NOMO-1 (cell line): ENCODE data around the gene ADCY10.
"Not testable (repeated sequence)": the region's sequence is repeated elsewhere in the genome, so short reads cannot be mapped to it uniquely, and the experiment has no call there.

Source experiments
- DNase-seq, 2 experiments: peaks; one replicate each; lab custom pipeline; 2025; ENCODE audit not compliant: unreplicated experiment in 2 of 2; lab: John Stamatoyannopoulos, UW

Gene ADCY10

DNA sequence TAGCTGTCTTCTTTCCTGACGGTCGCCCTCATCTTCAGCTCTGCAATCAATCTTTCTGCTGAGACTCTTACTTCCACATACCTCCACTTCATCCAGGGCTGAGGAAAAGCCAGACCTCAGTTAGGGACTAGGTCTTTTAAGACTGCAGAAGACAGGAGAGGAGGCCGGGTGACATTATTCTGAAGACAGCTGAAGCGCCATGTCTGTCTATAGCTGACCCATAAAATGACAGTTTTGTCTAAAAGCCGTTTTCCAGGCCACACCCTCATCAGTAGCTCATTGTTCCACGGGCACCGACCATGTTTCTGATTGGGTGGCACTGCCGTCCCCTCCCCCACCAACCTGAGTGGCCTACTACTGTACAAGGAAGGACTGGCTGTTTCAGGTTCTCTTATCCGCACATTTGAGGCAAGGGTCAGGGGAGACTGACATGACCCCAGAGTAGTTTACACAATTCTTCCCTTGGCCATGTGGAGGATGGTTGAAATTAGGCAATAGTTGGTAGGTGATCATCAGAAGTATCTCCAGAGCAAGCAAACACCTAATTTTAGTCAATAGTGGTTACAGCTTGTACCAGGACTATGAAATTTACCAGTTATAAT lies at the start of gene ADCY10:
TSS of gene ADCY10 (minus strand) at position 240 of the 602 bp plus-strand sequence. CDS start 8,994 bp downstream, outside the sequence.
- no peak for DNase-seq

GRCh38 chr1:167957710-167958109 lies 43.8 kb upstream of the ADCY10 start:
- no peak for DNase-seq

- no peak for DNase-seq
Measured at GRCh38 chr1:167955915-167956314, 42.0 kb upstream of the ADCY10 start.

DNA sequence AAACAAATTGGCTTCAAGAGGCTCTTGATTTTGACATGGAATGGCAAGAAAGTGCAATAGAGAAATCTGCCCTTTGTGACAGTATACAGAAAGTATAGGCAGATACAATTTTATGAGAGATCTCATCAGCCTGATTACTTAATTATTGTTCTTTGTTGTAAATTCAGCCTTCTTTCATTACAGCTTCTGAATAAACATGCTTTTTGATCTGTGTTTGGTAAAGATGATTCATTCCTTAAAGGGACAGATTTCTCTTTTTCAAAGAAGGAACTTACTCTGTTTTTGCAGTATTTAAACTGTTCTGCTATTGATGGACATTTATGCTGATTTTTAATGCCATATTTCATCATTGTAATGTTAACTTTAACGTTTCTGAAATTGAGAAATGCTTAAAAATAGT lies 36.6 kb upstream of the ADCY10 start:
- DNase-seq: peak in 1 of 2 experiments; percentile 4

GRCh38 chr1:167949785-167950184 lies 35.9 kb upstream of the ADCY10 start:
- no peak for DNase-seq

GRCh38 chr1:167947733-167948132 lies 33.8 kb upstream of the ADCY10 start:
- DNase-seq: no peak

GRCh38 chr1:167943541-167943940 lies 29.6 kb upstream of the ADCY10 start:
- no peak for DNase-seq

DNA sequence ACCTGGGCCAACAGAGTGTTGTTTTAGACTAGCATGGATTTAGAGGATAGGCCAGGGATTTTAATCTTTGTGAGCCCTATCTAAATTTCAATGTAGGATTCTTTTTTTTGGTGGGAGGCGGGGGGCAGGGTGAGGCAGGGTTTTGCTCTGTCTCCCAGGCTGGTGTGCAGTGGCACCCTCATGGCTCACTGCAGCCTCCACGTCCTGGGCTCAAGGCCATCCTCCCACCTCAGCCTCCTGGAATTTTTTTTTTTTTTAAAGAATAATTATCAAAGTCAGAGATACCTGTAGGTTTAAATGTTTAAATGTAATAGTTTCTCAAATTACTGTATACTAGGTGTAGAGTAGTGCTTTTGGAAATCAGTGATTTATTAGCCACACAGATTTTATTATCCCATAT lies 26.3 kb upstream of the ADCY10 start:
- no peak for DNase-seq

- DNase-seq: no peak
Measured at GRCh38 chr1:167938080-167938636, 24.2 kb upstream of the ADCY10 start.

- no peak for DNase-seq
Measured at GRCh38 chr1:167937709-167938010, 23.7 kb upstream of the ADCY10 start.

GRCh38 chr1:167936930-167937708 lies 23.2 kb upstream of the ADCY10 start, which contains the start of gene MPC2:
MPC2 (minus strand) TSS chr1:167937072; CDS start chr1:167935841, 1,231 bp downstream.
- peak; percentile 43 to 54 for DNase-seq

DNA sequence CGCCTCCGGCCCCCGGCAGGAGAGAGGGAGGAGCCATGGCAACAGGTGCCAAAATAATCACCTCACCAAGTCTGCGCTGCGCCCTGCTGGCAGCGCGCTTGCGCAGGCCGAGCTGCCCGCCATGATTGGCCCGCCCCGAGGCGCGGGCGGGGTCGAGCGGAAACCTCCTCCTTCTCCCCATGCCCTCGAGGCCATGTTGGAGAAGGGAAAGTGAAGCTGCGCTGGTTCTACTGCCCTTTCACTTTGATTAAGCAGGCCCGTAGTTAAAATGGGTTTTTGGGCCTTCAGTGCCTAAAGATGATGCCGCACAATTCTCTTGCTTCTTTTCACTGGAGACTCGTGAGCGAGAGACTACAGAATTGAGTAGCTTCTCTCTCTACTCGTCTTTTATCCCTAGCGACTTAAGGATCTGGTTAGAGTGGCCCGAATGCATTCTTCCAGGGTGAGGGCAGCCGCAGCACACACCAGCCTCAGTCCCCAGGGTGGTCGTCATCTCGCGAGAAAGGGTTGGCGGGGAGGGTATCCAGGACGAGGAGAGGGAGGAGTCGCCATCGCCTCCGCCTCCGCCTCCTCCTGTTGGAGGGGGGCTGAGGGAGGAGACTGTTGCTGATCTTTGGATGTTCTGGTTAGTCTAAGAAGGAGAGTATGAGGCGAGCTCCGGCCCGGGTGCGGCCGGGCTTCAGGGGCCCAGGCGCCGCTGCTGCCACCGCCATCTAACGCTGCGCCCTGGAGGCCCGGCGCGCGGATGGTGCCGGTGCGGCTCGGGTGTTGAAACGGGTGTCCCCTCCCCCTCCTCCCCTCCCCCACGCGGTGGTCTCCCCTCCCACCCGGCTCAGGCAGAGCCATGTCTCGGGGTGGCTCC lies 22.4 kb upstream of the ADCY10 start, which contains the start of gene DCAF6:
TSS of gene DCAF6 (plus strand) at position 616 of the 862 bp plus-strand sequence. CDS start at position 845, 229 bp downstream.
- peak; percentile 97 to 99 for DNase-seq

GRCh38 chr1:167935216-167936067 lies 21.5 kb upstream of the ADCY10 start:
- DNase-seq: peak; percentile 20 to 54

GRCh38 chr1:167934426-167935215 lies 20.7 kb upstream of the ADCY10 start:
- peak in 1 of 2 experiments; percentile 54 for DNase-seq

- DNase-seq: no peak
Measured at GRCh38 chr1:167933788-167934187, 19.9 kb upstream of the ADCY10 start.

DNA sequence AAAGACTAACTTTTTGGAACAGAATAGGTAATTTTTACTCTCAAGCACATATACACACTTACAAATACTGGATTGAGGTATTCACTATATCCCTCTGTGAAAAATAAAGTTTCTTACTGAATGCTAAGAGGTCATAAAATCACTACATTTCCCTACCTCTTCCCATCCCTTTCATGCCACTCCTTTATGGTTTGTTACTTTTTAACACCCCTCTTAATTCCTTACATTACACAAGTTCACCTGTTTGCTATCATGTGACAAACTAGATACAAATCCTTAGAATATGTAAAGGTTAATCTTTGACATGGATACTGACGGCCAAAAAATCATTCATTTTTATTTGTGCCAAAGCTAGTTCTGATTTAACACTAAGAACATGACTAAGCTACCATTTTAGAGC lies 15.8 kb upstream of the ADCY10 start:
- DNase-seq: no peak

DNA sequence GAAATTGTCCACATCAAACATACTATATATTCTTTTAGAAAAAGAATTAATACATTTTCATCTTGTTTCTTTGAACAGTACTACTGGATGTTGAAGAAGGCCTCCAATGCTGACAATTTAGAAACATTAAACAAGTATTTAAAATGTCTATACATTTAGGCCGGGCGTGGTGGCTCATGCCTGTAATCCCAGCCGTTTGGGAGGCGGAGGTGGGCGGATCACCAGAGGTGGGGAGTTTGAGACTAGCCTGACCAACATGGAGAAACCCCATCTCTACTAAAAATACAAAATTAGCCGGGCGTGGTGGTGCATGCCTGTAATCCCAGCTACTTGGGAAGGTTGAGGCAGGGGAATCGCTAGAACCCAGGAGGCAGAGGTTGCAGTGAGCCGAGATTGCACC lies 15.0 kb upstream of the ADCY10 start:
- DNase-seq: not testable (repeated sequence)

GRCh38 chr1:167928457-167928852 lies 14.5 kb upstream of the ADCY10 start:
- no peak for DNase-seq

- no peak for DNase-seq
Measured at GRCh38 chr1:167927046-167927754, 13.3 kb upstream of the ADCY10 start.
